Testis (tissue), 2 donors: ENCODE measurements around the gene ZNF804A.

Experiments used
- POLR2A ChIP-seq: fragments of 450-650 bp; IDR thresholded peaks from one replicate; pipeline ENCODE4 v1.6.1; 2017; ENCODE audit warnings: antibody characterized with exemption, mild to moderate bottlenecking, moderate library complexity
- TF ChIP-seq, protein P1 (sequence below), 3 experiments: fragments of 450-650 bp in 2 of 3; fragments of 200-600 bp in 1 of 3; sonication (generic) in 1 of 3; IDR thresholded peaks; one replicate each; pipeline ENCODE4 v1.5.1; 2016 to 2019; ENCODE audit warnings: antibody characterized with exemption in 3 of 3, mild to moderate bottlenecking in 2 of 3, moderate library complexity in 1 of 3

DNA sequence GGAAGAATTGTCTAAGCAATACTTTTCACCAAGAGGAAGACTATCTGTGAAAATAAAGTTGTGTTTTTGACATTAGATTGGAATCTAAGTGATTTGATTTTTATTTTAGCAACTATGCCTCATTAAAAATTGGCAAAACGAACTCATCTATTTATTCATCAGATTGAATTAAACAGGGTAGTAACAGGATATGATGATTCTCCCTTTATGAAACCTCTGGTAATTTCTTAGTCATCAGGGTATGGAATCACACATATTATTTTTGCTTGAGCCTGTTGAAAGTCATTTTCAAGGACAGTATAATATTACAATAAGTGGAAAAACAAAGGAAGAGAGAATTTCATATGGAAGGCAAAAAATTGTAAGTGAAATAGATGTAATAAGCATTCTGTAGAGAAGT is 22.0 kb downstream of the ZNF804A start:
- TF ChIP-seq, protein P1, sequence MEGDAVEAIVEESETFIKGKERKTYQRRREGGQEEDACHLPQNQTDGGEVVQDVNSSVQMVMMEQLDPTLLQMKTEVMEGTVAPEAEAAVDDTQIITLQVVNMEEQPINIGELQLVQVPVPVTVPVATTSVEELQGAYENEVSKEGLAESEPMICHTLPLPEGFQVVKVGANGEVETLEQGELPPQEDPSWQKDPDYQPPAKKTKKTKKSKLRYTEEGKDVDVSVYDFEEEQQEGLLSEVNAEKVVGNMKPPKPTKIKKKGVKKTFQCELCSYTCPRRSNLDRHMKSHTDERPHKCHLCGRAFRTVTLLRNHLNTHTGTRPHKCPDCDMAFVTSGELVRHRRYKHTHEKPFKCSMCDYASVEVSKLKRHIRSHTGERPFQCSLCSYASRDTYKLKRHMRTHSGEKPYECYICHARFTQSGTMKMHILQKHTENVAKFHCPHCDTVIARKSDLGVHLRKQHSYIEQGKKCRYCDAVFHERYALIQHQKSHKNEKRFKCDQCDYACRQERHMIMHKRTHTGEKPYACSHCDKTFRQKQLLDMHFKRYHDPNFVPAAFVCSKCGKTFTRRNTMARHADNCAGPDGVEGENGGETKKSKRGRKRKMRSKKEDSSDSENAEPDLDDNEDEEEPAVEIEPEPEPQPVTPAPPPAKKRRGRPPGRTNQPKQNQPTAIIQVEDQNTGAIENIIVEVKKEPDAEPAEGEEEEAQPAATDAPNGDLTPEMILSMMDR (IDR thresholded peaks at IDR 0.05), result no peak
- no peak for TF ChIP-seq POLR2A
